Measurements from ENCODE around the gene SMYD2. TPM values are rescaled to one million over a fixed set of nuclear protein-coding genes. Genes with fewer than 3 reads are reported as not detected.

SMYD2 gene
- polyA plus RNA-seq, 3 donors = 14.2 to 28.4 (median 23.6) TPM

DNA sequence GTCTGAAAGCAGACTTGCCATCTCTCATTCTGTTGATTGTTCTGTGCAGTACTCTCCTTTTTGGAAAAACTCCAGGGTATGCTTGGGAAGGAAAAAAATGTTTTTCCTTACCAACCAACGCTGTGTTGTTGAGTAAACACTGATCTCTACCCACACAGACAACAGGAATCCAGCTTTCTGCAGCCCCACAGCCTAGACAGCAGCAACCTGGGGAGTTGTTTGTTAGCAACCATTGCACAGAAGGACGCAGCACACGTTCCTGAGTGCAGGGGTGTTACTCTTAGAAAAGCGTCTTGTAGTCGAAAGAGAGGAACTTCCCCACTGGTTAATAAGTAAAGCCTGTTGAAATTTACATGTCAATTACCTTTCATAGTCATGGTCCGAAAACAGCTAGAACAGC lies 56.6 kb downstream of the SMYD2 start:
- no peaks in the 10 kb centered on the region for H3K4me1 Mint-ChIP-seq
- intact Hi-C loops (cut with micrococcal nuclease) = loop anchor here in 1 of 2 donors (5.0 kb wide), 1 partner anchor 1190 kb away; no protein-coding TSS in a partner anchor
- Histone ChIP-seq H3K79me2 (ENCODE audit: insufficient read depth, low read length) (no peaks in the 10 kb centered on the region), H3K4me2 (replicated peaks; ENCODE audit: extremely low read depth, low read length, poor library complexity, severe bottlenecking) (no peak overlapping the region), H3K36me3 (replicated peaks in 1 of 2; ENCODE audit: control insufficient read depth in 1 of 2, insufficient read depth in 2 of 2, low read length in 2 of 2) (peaks cover 7 to 26% of the 10 kb centered on the region in 2 donors), H3K9me3 (replicated peaks in 1 of 2; ENCODE audit: control insufficient read depth in 1 of 2, insufficient read depth in 1 of 2, low read length in 2 of 2) (no peaks in the 10 kb centered on the region), H3K27me3 (ENCODE audit: control insufficient read depth in 2 of 2, insufficient read depth in 2 of 2, low read length in 2 of 2) (no peaks in the 10 kb centered on the region), H4K20me1 (ENCODE audit: insufficient read depth, low read length) (no peaks in the 10 kb centered on the region), H3K9ac (ENCODE audit: insufficient read depth, low read length, poor library complexity, severe bottlenecking) (no peak overlapping the region), H2AFZ (ENCODE audit: insufficient read depth, low read depth, low read length, poor library complexity, severe bottlenecking) (no peak overlapping the region), H3K4me1 (ENCODE audit: control insufficient read depth in 1 of 2, insufficient read depth in 2 of 2, low read length in 2 of 2) (no peaks in the 10 kb centered on the region), H3K4me3 (replicated peaks in 1 of 3; ENCODE audit: low read depth in 2 of 3, low read length in 3 of 3) (no peak overlapping the region), H3K27ac (ENCODE audit: low read depth in 1 of 2, low read length in 2 of 2) (no peak overlapping the region)
- TF ChIP-seq, protein P1, sequence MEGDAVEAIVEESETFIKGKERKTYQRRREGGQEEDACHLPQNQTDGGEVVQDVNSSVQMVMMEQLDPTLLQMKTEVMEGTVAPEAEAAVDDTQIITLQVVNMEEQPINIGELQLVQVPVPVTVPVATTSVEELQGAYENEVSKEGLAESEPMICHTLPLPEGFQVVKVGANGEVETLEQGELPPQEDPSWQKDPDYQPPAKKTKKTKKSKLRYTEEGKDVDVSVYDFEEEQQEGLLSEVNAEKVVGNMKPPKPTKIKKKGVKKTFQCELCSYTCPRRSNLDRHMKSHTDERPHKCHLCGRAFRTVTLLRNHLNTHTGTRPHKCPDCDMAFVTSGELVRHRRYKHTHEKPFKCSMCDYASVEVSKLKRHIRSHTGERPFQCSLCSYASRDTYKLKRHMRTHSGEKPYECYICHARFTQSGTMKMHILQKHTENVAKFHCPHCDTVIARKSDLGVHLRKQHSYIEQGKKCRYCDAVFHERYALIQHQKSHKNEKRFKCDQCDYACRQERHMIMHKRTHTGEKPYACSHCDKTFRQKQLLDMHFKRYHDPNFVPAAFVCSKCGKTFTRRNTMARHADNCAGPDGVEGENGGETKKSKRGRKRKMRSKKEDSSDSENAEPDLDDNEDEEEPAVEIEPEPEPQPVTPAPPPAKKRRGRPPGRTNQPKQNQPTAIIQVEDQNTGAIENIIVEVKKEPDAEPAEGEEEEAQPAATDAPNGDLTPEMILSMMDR (IDR thresholded peaks at IDR 0.05) = no peak
- no peak overlapping the region for H3K27ac Mint-ChIP-seq
- DNase-seq = no peak
- H3K9me3 Mint-ChIP-seq = peaks cover 0 to 2% (median 0%) of the 10 kb centered on the region in 7 donors
- H3K36me3 Mint-ChIP-seq = peaks cover 33 to 34% of the 10 kb centered on the region in 2 donors
- no peak overlapping the region for H3K4me3 Mint-ChIP-seq
- 93% methylated on average over 4 of the region's 6 CpGs for WGBS (ENCODE audit: insufficient coverage)
- peaks cover 0 to 3% (median 2%) of the 10 kb centered on the region in 3 donors for H3K27me3 Mint-ChIP-seq (ENCODE audit: low read depth in 3 of 3)

DNA sequence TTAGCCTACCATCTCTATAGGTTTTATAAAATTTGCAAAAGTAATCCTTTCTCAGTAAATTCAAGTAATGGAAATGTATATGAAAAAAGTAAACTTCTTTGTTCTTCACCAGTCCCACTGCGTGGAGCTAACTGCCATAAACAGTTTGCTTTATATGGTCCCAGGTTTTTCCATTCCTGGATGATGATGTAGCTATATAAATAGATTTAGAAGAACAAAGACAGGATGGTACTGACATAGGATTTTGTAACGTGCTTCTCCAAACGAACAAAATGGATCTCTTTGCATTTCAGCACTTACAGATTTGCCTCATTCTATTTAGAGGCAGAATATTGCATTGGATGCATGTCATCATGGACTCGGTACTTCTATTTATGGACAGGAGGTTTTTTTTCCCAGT lies 57.3 kb downstream of the SMYD2 start:
- no peaks in the 10 kb centered on the region for H3K79me2 ChIP-seq (ENCODE audit: insufficient read depth, low read length)
- Mint-ChIP-seq H3K36me3 (peaks cover 33 to 36% of the 10 kb centered on the region in 2 donors), H3K27ac (no peak overlapping the region), H3K4me1 (no peaks in the 10 kb centered on the region), H3K4me3 (no peak overlapping the region), H3K27me3 (ENCODE audit: low read depth in 3 of 3) (peaks cover 0 to 3% (median 2%) of the 10 kb centered on the region in 3 donors), H3K9me3 (peaks cover 0 to 5% (median 2%) of the 10 kb centered on the region in 7 donors)
- no peak overlapping the region for H2AFZ ChIP-seq (ENCODE audit: insufficient read depth, low read depth, low read length, poor library complexity, severe bottlenecking)
- H3K9ac ChIP-seq (ENCODE audit: insufficient read depth, low read length, poor library complexity, severe bottlenecking) = no peak overlapping the region
- TF ChIP-seq, protein P1 (IDR thresholded peaks at IDR 0.05) = no peak
- no peaks in the 10 kb centered on the region for H4K20me1 ChIP-seq (ENCODE audit: insufficient read depth, low read length)
- H3K4me3 ChIP-seq (replicated peaks in 1 of 3; ENCODE audit: low read depth in 2 of 3, low read length in 3 of 3) = no peak overlapping the region
- no peak overlapping the region for H3K27ac ChIP-seq (ENCODE audit: low read depth in 1 of 2, low read length in 2 of 2)
- intact Hi-C loops (cut with micrococcal nuclease) = loop anchor here in 1 of 2 donors (5.0 kb wide), 1 partner anchor 1189 kb away; no protein-coding TSS in a partner anchor
- no peak for DNase-seq
- no peaks in the 10 kb centered on the region for H3K27me3 ChIP-seq (ENCODE audit: control insufficient read depth in 2 of 2, insufficient read depth in 2 of 2, low read length in 2 of 2)
- H3K9me3 ChIP-seq (replicated peaks in 1 of 2; ENCODE audit: control insufficient read depth in 1 of 2, insufficient read depth in 1 of 2, low read length in 2 of 2) = no peaks in the 10 kb centered on the region
- peaks cover 7 to 26% of the 10 kb centered on the region in 2 donors for H3K36me3 ChIP-seq (replicated peaks in 1 of 2; ENCODE audit: control insufficient read depth in 1 of 2, insufficient read depth in 2 of 2, low read length in 2 of 2)
- WGBS (ENCODE audit: insufficient coverage) = no CpG with 5 or more reads among the region's 4 CpGs
- H3K4me1 ChIP-seq (ENCODE audit: control insufficient read depth in 1 of 2, insufficient read depth in 2 of 2, low read length in 2 of 2) = no peaks in the 10 kb centered on the region
- H3K4me2 ChIP-seq (replicated peaks; ENCODE audit: extremely low read depth, low read length, poor library complexity, severe bottlenecking) = no peak overlapping the region

All from CD14-positive monocyte (primary cell).